ENCODE results near the gene BCL2L1.
A peak's percentile ranks its signal among the peaks of the same experiment; 100 is the strongest.
"Not testable (repeated sequence)": the region's sequence is repeated elsewhere in the genome, so short reads cannot be mapped to it uniquely, and the experiment has no call there.

The BCL2L1 gene

DNA sequence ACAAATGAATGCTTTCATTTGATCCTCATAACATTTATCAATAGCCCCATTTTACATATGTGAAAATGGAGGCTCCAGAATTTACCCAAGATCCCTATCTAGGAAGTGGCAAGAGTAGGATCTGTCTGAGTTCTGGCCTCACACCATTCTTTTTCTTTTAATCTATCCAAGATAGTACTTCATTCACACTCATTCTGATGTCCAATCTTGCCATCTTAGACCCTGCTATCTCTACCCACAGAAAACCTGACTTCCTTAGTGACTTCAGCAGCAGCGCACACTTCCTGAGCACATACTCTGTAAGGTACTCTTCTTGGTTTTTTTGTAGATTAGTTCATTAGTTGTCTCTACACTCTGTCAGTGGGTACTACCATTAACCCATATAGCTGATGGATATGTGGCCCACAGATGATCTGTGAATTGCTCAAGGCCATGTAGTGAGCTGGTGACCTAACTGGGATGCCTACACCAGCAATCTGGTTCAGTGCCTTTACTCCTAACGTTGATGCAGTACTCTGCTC lies 48.7 kb downstream of the BCL2L1 start:
- DNase-seq = no peak

GRCh38 chr20:31673435-31673834 lies 49.2 kb downstream of the BCL2L1 start:
- DNase-seq = no peak

DNA sequence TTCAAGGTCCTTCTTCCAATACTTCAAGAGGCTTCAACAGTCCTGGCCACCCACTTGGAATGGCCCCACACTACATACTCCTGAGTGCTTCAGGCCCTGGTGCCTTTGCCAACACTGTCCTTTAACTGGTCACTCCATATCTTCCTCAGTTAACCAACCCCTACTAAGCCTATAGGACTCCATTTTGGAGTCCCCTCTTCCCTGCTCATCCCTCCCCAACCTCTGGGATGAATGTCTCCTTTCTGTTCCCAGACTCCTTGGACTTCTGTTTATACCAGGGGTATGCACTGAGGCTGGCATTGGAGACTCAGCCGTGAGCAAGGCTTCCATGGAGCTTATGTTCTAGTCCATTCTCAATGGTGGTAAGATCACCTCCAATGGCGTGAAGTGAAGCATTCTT lies 51.3 kb downstream of the BCL2L1 start:
- no peak for DNase-seq

DNA sequence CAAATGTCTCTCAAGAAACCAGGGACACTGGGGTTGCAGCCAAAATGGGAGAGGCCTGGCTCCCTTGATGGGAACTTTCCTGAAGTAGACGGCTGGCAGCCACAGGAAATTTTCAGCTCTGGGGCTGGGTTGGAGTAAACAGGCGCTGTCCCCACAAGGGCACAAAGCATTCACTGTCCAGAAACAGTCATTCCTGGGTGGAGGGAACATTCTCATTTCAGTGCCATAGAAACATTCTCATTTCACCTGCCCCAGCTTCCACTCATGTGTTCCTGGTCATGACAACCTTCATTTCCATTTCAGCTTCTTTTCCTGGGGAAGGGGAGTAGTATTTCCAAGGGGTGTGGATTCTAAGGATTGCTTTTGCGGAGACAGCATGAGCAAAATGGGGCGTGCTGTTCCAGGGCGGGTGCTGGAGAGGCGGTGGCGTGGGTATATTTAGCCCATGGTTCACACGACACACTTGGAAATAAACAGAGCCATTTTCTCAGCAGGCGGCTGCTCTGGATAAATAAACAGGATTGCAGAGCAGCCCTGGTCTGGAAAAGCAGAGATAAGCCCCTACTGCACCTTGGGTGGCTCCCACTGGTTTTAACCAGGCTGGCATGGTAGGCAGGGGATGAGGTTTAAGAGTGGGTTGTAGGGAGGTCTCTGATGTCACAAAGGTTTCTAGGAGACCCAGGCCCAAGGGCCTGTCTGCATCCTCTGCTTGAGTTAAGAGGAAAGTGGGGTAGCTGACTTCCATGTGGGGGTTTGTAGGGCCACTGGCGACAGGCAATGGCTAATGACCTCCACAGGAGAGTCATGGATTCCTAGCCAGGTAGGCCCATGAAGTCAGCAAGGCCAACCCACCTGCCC lies 52.1 kb downstream of the BCL2L1 start:
- DNase-seq = no peak

DNA sequence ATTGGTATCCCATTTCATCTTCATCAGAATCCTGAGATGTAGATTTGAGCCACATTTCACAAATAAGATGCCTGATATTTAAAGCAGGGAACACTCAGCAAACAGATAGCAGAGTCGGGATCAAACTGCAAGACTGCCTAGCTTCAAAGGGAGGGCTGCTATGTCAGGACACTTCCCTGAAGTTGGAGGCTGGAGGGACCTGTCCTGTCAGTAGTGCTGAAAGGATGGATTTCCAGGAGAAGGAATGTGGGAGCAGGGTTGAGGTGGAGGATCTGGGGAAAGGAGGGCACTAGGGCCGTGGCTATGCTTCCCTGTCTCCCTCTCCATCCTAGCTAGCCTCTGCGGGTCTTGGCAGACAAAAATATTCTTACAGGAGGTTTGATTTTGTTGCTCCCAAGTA lies 52.8 kb downstream of the BCL2L1 start:
- DNase-seq = no peak

- not testable (repeated sequence) for DNase-seq
Observed at GRCh38 chr20:31668944-31669343, 53.7 kb downstream of the BCL2L1 start.

GRCh38 chr20:31667315-31668285 lies 55.1 kb downstream of the BCL2L1 start:
- DNase-seq = no peak

DNA sequence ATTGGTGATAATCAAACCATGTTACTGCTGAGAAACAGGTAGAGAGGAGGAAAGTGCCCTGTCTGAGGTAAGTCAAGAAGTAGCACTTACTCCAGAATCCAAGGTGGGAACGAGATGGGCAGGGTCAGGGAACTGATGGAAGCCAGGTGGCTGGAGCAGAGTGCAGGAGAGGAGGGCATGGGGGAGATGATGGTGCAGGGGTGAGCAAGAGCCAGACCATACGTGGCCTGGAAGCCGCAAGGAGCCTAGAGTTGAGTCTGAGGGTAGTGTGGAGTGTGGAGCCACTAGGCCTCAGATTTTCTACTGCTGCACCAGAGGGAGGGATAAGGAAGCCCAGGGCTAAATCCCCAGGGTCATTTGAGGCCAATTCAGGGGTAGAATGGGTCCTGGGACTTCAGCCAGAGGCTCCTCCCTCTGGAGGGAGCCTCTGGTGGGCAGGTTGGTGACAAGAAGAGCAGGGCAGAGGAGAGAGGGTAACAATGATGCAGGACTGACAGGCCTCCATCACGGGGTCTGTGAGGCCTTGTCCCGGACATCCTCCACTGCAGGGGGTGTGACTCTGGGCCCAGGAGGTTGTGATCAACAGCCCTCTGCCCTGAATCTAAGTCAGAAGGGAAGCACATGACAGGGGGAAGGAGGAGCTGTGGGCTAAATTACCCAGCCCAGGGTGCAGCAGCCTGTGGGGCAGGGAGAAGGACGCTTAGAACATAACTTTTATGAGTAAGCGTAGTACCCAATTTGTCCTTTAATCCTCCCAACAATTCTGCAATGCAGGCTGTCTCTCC lies 56.2 kb downstream of the BCL2L1 start:
- no peak for DNase-seq

DNA sequence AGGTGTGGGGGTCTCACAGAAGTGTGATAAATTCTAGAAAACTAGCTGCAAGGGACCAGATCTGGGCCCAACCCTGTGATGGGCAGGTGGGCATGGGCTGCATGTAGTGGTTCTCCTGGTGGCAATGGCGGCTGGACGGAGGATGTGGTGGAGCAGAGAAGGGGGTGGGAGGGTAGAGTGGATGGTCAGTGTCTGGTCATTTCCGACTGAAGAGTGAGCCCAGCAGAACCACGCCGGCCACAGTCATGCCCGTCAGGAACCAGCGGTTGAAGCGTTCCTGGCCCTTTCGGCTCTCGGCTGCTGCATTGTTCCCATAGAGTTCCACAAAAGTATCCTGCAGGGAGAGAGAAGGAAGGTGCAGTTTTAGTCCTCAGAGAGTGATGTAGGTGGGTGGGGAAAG lies 56.9 kb downstream of the BCL2L1 start:
- no peak for DNase-seq

DNA sequence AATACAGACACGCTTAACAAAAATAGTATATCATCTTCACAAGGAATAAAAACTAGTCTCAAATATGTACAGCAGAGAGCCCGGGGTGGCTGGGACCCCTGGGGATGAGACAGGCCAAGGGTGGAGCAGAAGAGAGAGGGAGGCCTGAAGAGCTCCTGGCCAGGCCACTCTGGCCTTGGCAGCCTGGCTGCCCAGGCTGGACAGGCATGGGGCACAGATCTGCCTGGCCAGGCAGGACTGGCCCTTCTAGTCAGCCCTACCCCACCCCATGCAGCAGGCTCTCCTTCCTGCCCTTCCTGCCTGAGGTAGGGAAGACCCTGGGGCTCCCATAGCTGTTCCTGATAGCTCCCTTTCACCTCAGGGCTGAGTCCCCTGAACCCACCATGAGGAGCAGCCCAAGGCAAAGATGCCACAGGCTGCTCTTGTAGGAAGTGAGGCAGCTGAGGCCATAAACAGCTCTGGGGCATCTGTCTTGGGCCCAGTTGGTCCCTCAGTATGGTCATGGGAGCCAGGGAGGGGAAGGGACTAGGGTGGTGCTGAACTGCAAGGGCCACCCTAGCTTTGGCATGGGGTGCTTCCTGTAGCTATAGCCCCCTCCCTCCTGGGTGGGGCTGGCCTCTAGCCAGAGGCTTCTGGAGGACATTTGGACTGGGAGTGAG lies 57.8 kb downstream of the BCL2L1 start:
- DNase-seq = no peak

- no peak for DNase-seq
Observed at GRCh38 chr20:31663838-31664695, 58.6 kb downstream of the BCL2L1 start.

GRCh38 chr20:31663524-31663837 lies 59.2 kb downstream of the BCL2L1 start:
- no peak for DNase-seq

DNA sequence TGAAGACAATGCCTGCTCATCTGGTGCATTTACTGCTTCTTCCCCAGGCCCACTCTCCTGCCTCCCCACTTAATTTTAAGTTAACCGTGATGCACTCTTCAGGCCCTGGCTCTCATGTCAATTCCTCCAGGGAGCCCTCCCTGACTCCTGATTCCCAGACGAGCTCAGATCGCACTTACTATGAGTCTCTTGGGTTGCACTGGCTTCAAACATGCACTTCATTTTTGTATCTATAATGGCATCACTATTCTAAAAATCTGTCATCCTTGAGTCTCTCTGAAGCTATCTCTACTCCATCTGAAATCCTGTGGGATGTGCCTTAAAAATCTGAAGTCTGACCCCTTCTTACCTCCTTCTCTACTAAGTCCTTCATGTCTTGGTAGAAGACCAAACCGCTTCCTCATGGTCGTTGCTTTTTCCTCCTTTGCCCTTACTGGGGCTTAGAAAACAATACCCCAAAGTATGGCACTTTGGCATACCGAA lies 60.3 kb downstream of the BCL2L1 start:
- no peak for DNase-seq

GRCh38 chr20:31661625-31662371 lies 60.9 kb downstream of the BCL2L1 start:
- DNase-seq = peak; percentile 82 to 86

GRCh38 chr20:31654534-31654933 lies 68.1 kb downstream of the BCL2L1 start:
- no peak for DNase-seq

DNA sequence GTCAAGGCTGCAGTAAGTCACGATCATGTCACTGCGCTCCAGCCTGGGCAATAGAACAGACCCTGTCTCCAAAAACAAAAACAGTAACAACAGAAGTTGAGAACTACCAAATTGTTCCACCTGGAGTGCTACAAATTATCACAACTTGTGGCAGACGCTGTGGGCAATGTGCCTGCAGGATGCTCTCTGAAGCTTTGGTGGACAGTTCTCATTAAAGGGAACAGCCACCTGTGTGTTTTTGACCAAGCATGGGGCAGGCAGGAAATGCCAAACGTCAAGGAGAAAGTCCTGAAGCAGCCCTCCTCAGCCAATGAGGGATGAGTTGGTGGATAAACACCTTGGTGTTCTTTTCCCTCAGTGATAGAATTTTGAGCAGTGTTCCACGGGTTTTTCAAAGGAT lies 69.1 kb downstream of the BCL2L1 start:
- DNase-seq = no peak

DNA sequence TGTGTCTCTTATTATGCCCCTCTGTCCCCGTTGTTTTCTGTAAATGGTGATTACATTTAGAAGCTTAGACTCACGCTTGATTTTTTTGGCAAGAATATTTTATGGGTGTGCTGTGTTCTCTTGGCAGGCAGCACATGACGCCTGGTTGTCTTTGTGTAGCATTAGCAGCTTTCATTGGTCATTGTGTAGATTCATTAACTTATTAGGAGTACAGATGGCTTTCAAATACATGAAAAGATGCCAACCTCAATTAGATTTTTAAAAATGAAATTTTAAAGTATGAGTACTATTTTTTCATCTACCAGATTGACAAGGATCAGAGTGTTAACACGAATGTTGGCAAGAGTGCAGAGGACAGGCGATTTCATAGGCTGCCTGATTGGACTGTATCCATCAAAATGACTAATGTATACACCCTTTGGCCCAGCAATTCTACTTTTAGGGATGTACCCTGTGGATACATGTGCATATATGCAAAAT lies 69.7 kb downstream of the BCL2L1 start:
- DNase-seq = no peak

GRCh38 chr20:31648104-31648503 lies 74.6 kb downstream of the BCL2L1 start:
- DNase-seq = not testable (repeated sequence)

GRCh38 chr20:31644701-31645100 lies 78.0 kb downstream of the BCL2L1 start:
- no peak for DNase-seq

GRCh38 chr20:31643522-31643921 lies 79.1 kb downstream of the BCL2L1 start:
- DNase-seq = no peak
